ENCODE data around the gene TUSC2. TPM values are rescaled to one million over a fixed set of nuclear protein-coding genes. Genes with fewer than 3 reads are reported as not detected.

Gene TUSC2
- total RNA-seq, 2 donors from 2014 or later = 17.7 to 18.0 TPM

GRCh38 chr3:50337175-50337861 is 9.3 kb upstream of the TUSC2 start:
- H3K4me3 Mint-ChIP-seq = peak overlapping the region; percentile 97
- peaks cover 5% of the 10 kb centered on the region for H3K36me3 Mint-ChIP-seq (ENCODE audit: low read depth)

GRCh38 chr3:50336452-50337174 is 8.6 kb upstream of the TUSC2 start:
- peak overlapping the region; percentile 99 for H3K27ac Mint-ChIP-seq
- ATAC-seq (peak; percentile 47), DNase-seq (no peak)
- H3K4me3 Mint-ChIP-seq = peak overlapping the region; percentile 97
- H3K9me3 ChIP-seq (ENCODE audit: control insufficient read depth, low read length, poor library complexity, severe bottlenecking) = no peaks in the 10 kb centered on the region
- peaks cover 5% of the 10 kb centered on the region for H3K36me3 Mint-ChIP-seq (ENCODE audit: low read depth)
- no peaks in the 10 kb centered on the region for H3K27me3 Mint-ChIP-seq
- H3K4me1 Mint-ChIP-seq = peaks cover 56% of the 10 kb centered on the region

More at GRCh38 chr3:50337175-50337861, 9.3 kb upstream of the TUSC2 start:
- Mint-ChIP-seq H3K27ac (peak overlapping the region; percentile 99), H3K27me3 (no peaks in the 10 kb centered on the region), H3K4me1 (peaks cover 56% of the 10 kb centered on the region)
- ATAC-seq (peak; percentile 81), DNase-seq (peak; percentile 80 to 90 (median 85))
- H3K9me3 ChIP-seq (ENCODE audit: control insufficient read depth, low read length, poor library complexity, severe bottlenecking) = no peaks in the 10 kb centered on the region

- DNase-seq (no peak), ATAC-seq (no peak)
- Mint-ChIP-seq H3K4me1 (peaks cover 45% of the 10 kb centered on the region), H3K27me3 (no peaks in the 10 kb centered on the region), H3K27ac (peak overlapping the region; percentile 99), H3K4me3 (peak overlapping the region; percentile 19), H3K36me3 (ENCODE audit: low read depth) (peaks cover 5% of the 10 kb centered on the region)
- no peaks in the 10 kb centered on the region for H3K9me3 ChIP-seq (ENCODE audit: control insufficient read depth, low read length, poor library complexity, severe bottlenecking)
Observed at GRCh38 chr3:50334339-50335075, 6.5 kb upstream of the TUSC2 start.

GRCh38 chr3:50333744-50334328 is 5.8 kb upstream of the TUSC2 start:
- peaks cover 3% of the 10 kb centered on the region for H3K36me3 Mint-ChIP-seq (ENCODE audit: low read depth)
- ATAC-seq = no peak
- H3K27ac Mint-ChIP-seq = peak overlapping the region; percentile 99
- no peaks in the 10 kb centered on the region for H3K9me3 ChIP-seq (ENCODE audit: control insufficient read depth, low read length, poor library complexity, severe bottlenecking)
- no peak for DNase-seq
- peak overlapping the region; percentile 61 for H3K4me3 Mint-ChIP-seq
- no peaks in the 10 kb centered on the region for H3K27me3 Mint-ChIP-seq
- peaks cover 40% of the 10 kb centered on the region for H3K4me1 Mint-ChIP-seq

- H3K9me3 ChIP-seq (ENCODE audit: control insufficient read depth, low read length, poor library complexity, severe bottlenecking) = no peaks in the 10 kb centered on the region
- H3K4me1 Mint-ChIP-seq = peaks cover 34% of the 10 kb centered on the region
- H3K36me3 Mint-ChIP-seq (ENCODE audit: low read depth) = no peaks in the 10 kb centered on the region
- H3K27ac Mint-ChIP-seq = peak overlapping the region; percentile 21
- ATAC-seq (no peak), DNase-seq (no peak)
- H3K27me3 Mint-ChIP-seq = no peaks in the 10 kb centered on the region
- H3K4me3 Mint-ChIP-seq = no peak overlapping the region
Observed at GRCh38 chr3:50331364-50331907, 3.4 kb upstream of the TUSC2 start.

- ATAC-seq = no peak
- H3K27ac Mint-ChIP-seq = no peak overlapping the region
- H3K4me3 Mint-ChIP-seq = no peak overlapping the region
- no peaks in the 10 kb centered on the region for H3K27me3 Mint-ChIP-seq
- H3K4me1 Mint-ChIP-seq = peaks cover 26% of the 10 kb centered on the region
- peak in 1 of 3 donors; percentile 3 for DNase-seq
- no peaks in the 10 kb centered on the region for H3K36me3 Mint-ChIP-seq (ENCODE audit: low read depth)
- H3K9me3 ChIP-seq (ENCODE audit: control insufficient read depth, low read length, poor library complexity, severe bottlenecking) = no peaks in the 10 kb centered on the region
Observed at GRCh38 chr3:50330330-50330729, 2.3 kb upstream of the TUSC2 start.

- Mint-ChIP-seq H3K4me1 (peaks cover 18% of the 10 kb centered on the region), H3K4me3 (peak overlapping the region; percentile 93), H3K36me3 (ENCODE audit: low read depth) (no peaks in the 10 kb centered on the region), H3K27ac (peak overlapping the region; percentile 89), H3K27me3 (no peaks in the 10 kb centered on the region)
- no peak for DNase-seq
- no peaks in the 10 kb centered on the region for H3K9me3 ChIP-seq (ENCODE audit: control insufficient read depth, low read length, poor library complexity, severe bottlenecking)
- no peak for ATAC-seq
Observed at GRCh38 chr3:50327129-50327528, 894 bp downstream of the TUSC2 start.

- H3K4me3 Mint-ChIP-seq = no peak overlapping the region
- no peaks in the 10 kb centered on the region for H3K36me3 Mint-ChIP-seq (ENCODE audit: low read depth)
- no peaks in the 10 kb centered on the region for H3K9me3 ChIP-seq (ENCODE audit: control insufficient read depth, low read length, poor library complexity, severe bottlenecking)
- no peaks in the 10 kb centered on the region for H3K27me3 Mint-ChIP-seq
- H3K4me1 Mint-ChIP-seq = peaks cover 18% of the 10 kb centered on the region
- DNase-seq (no peak), ATAC-seq (no peak)
- H3K27ac Mint-ChIP-seq = peak overlapping the region; percentile 3
Observed at GRCh38 chr3:50326182-50326541, 1.9 kb downstream of the TUSC2 start.

GRCh38 chr3:50325497-50326181 is 2.4 kb downstream of the TUSC2 start:
- no peaks in the 10 kb centered on the region for H3K9me3 ChIP-seq (ENCODE audit: control insufficient read depth, low read length, poor library complexity, severe bottlenecking)
- H3K36me3 Mint-ChIP-seq (ENCODE audit: low read depth) = no peaks in the 10 kb centered on the region
- peak overlapping the region; percentile 3 for H3K27ac Mint-ChIP-seq
- H3K27me3 Mint-ChIP-seq = no peaks in the 10 kb centered on the region
- ATAC-seq (no peak), DNase-seq (no peak)
- no peak overlapping the region for H3K4me3 Mint-ChIP-seq
- H3K4me1 Mint-ChIP-seq = peaks cover 20% of the 10 kb centered on the region

- no peak for ATAC-seq
- no peaks in the 10 kb centered on the region for H3K36me3 Mint-ChIP-seq (ENCODE audit: low read depth)
- H3K4me1 Mint-ChIP-seq = peaks cover 25% of the 10 kb centered on the region
- no peak overlapping the region for H3K27ac Mint-ChIP-seq
- no peaks in the 10 kb centered on the region for H3K9me3 ChIP-seq (ENCODE audit: control insufficient read depth, low read length, poor library complexity, severe bottlenecking)
- H3K27me3 Mint-ChIP-seq = no peaks in the 10 kb centered on the region
- DNase-seq = no peak
- no peak overlapping the region for H3K4me3 Mint-ChIP-seq
Observed at GRCh38 chr3:50325113-50325480, 2.9 kb downstream of the TUSC2 start.

- DNase-seq (peak in 2 of 3 donors; percentile 40 to 58), ATAC-seq (no peak)
- no peaks in the 10 kb centered on the region for H3K9me3 ChIP-seq (ENCODE audit: control insufficient read depth, low read length, poor library complexity, severe bottlenecking)
- Mint-ChIP-seq H3K4me1 (peaks cover 29% of the 10 kb centered on the region), H3K36me3 (ENCODE audit: low read depth) (no peaks in the 10 kb centered on the region), H3K4me3 (no peak overlapping the region), H3K27me3 (no peaks in the 10 kb centered on the region), H3K27ac (peak overlapping the region; percentile 32)
Observed at GRCh38 chr3:50324351-50325112, 3.5 kb downstream of the TUSC2 start.

- ATAC-seq = no peak
- peaks cover 32% of the 10 kb centered on the region for H3K4me1 Mint-ChIP-seq
- no peaks in the 10 kb centered on the region for H3K36me3 Mint-ChIP-seq (ENCODE audit: low read depth)
- no peak for DNase-seq
- H3K27me3 Mint-ChIP-seq = no peaks in the 10 kb centered on the region
- H3K4me3 Mint-ChIP-seq = no peak overlapping the region
- no peak overlapping the region for H3K27ac Mint-ChIP-seq
- H3K9me3 ChIP-seq (ENCODE audit: control insufficient read depth, low read length, poor library complexity, severe bottlenecking) = no peaks in the 10 kb centered on the region
Observed at GRCh38 chr3:50323614-50324199, 4.3 kb downstream of the TUSC2 start.
